Esophagus muscularis mucosa (tissue), 3 donors: ENCODE results near the gene XPO4.
"Not testable (repeated sequence)": the region's sequence is repeated elsewhere in the genome, so short reads cannot be mapped to it uniquely, and the experiment has no call there.

Source experiments
- CTCF ChIP-seq, 3 experiments: fragments of 200-600 bp in 2 of 3; fragments of 450-650 bp in 1 of 3; sonication (generic) in 2 of 3; IDR thresholded peaks; one replicate each; pipeline ENCODE4 v1.5.1; 2017 to 2019; ENCODE audit warnings: antibody characterized with exemption in 3 of 3, mild to moderate bottlenecking in 2 of 3, moderate library complexity in 1 of 3
- EP300 ChIP-seq: sonication (generic); formaldehyde crosslinking; IDR thresholded peaks from one replicate; pipeline ENCODE4 v1.6.1; 2017; ENCODE audit warnings: antibody characterized with exemption

- not testable (repeated sequence) for TF ChIP-seq EP300; CTCF (IDR thresholded peaks at IDR 0.05)
These were observed 158.6 kb downstream of the XPO4 start for GRCh38 chr13:20743830-20744404.
